Loucy (cell line): ENCODE measurements around the gene DNMT1.

Experiments
- H2AFZ ChIP-seq: fragments of 200-600 bp; sonication (generic); 2 replicates; pipeline ENCODE4 v1.6.0; 2016; ENCODE audit warnings: antibody characterized with exemption, mild to moderate bottlenecking, low read length, moderate library complexity
- H3F3A ChIP-seq: fragments of 200-600 bp; 2 replicates; pipeline ENCODE4 v1.6.0; 2016; ENCODE audit warnings: antibody characterized with exemption, low read depth, mild to moderate bottlenecking
- H3K27me3 ChIP-seq: fragments of 200-600 bp; sonication (generic); 2 replicates; pipeline ENCODE4 v1.6.1; 2014; ENCODE audit warnings: low read length, mild to moderate bottlenecking; ENCODE audit not compliant: insufficient read depth, poor library complexity, severe bottlenecking
- H3K36me3 ChIP-seq: fragments of 200-600 bp; sonication (generic); 2 replicates; pipeline ENCODE4 v1.6.1; 2016; ENCODE audit warnings: low read length; ENCODE audit not compliant: insufficient read depth
- H3K4me1 ChIP-seq: fragments of 200-600 bp; sonication (generic); 2 replicates; pipeline ENCODE4 v1.5.1; 2014; ENCODE audit warnings: low read length, mild to moderate bottlenecking; ENCODE audit not compliant: insufficient read depth, poor library complexity, severe bottlenecking
- H3K4me2 ChIP-seq: fragments of 200-600 bp; sonication (generic); 2 replicates; pipeline ENCODE4 v1.6.0; 2014; ENCODE audit warnings: antibody characterized with exemption, low read length, low read depth, mild to moderate bottlenecking; ENCODE audit not compliant: poor library complexity, severe bottlenecking
- H3K4me3 ChIP-seq: fragments of 200-600 bp; sonication (generic); 2 replicates; pipeline ENCODE4 v1.5.1; 2014; ENCODE audit warnings: low read length, mild to moderate bottlenecking, mixed read lengths; ENCODE audit not compliant: poor library complexity, severe bottlenecking
- H3K79me2 ChIP-seq: fragments of 200-600 bp; sonication (generic); 2 replicates; pipeline ENCODE4 v1.6.1; 2014; ENCODE audit warnings: low read length; ENCODE audit not compliant: insufficient read depth
- H3K9ac ChIP-seq: fragments of 200-600 bp; sonication (generic); 2 replicates; pipeline ENCODE4 v1.6.0; 2014; ENCODE audit warnings: mild to moderate bottlenecking, low read depth, low read length, moderate library complexity; ENCODE audit not compliant: poor library complexity, severe bottlenecking
- H3K9me2 ChIP-seq: fragments of 200-600 bp; sonication (generic); replicated peaks from 2 replicates; pipeline ENCODE4 v1.6.1; 2016; ENCODE audit warnings: low read depth, low read length, mixed read lengths
- H3K9me3 ChIP-seq: fragments of 200-600 bp; sonication (generic); 2 replicates; pipeline ENCODE4 v1.6.1; 2014; ENCODE audit warnings: mild to moderate bottlenecking, antibody characterized with exemption, low read length, low read depth; ENCODE audit not compliant: insufficient read depth
- H4K20me1 ChIP-seq: fragments of 200-600 bp; sonication (generic); 2 replicates; pipeline ENCODE4 v1.6.0; 2014; ENCODE audit warnings: antibody characterized with exemption, low read length, mild to moderate bottlenecking; ENCODE audit not compliant: insufficient read depth, poor library complexity, severe bottlenecking
- EZH2phosphoT487 ChIP-seq: fragments of 200-600 bp; IDR thresholded peaks from 2 replicates; pipeline ENCODE4 v1.6.1; 2018; ENCODE audit warnings: antibody characterized with exemption, mild to moderate bottlenecking, moderate library complexity, borderline replicate concordance
- TF ChIP-seq, protein P1 (sequence below): fragments of 200-600 bp; sonication (generic); conservative IDR thresholded peaks from 2 replicates; pipeline ENCODE4 v1.5.1; 2014; ENCODE audit warnings: mild to moderate bottlenecking, antibody characterized with exemption, low read length

DNMT1 gene

DNA sequence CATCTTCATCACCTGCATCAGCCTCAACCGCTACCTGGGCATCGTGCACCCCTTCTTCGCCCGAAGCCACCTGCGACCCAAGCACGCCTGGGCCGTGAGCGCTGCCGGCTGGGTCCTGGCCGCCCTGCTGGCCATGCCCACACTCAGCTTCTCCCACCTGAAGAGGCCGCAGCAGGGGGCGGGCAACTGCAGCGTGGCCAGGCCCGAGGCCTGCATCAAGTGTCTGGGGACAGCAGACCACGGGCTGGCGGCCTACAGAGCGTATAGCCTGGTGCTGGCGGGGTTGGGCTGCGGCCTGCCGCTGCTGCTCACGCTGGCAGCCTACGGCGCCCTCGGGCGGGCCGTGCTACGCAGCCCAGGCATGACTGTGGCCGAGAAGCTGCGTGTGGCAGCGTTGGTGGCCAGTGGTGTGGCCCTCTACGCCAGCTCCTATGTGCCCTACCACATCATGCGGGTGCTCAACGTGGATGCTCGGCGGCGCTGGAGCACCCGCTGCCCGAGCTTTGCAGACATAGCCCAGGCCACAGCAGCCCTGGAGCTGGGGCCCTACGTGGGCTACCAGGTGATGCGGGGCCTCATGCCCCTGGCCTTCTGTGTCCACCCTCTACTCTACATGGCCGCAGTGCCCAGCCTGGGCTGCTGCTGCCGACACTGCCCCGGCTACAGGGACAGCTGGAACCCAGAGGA is 80.6 kb downstream of the DNMT1 start:
- no peaks in the 10 kb centered on the region for H3K9me3 ChIP-seq
- H3K4me1 ChIP-seq = peaks cover 7% of the 10 kb centered on the region
- H3F3A ChIP-seq = peaks cover 6% of the 10 kb centered on the region; the same call in 1 of the 2 replicates
- peaks cover 62% of the 10 kb centered on the region for H4K20me1 ChIP-seq
- no peak overlapping the region for H2AFZ ChIP-seq
- H3K9me2 ChIP-seq = no peaks in the 10 kb centered on the region
- H3K36me3 ChIP-seq = peaks cover 44% of the 10 kb centered on the region; the same call in 1 of the 2 replicates
- peaks cover 52% of the 10 kb centered on the region for H3K79me2 ChIP-seq
- no peak overlapping the region for H3K4me2 ChIP-seq
- no peaks in the 10 kb centered on the region for H3K27me3 ChIP-seq
- no peak overlapping the region for H3K9ac ChIP-seq
- TF ChIP-seq EZH2phosphoT487 = no peak
- TF ChIP-seq, protein P1, sequence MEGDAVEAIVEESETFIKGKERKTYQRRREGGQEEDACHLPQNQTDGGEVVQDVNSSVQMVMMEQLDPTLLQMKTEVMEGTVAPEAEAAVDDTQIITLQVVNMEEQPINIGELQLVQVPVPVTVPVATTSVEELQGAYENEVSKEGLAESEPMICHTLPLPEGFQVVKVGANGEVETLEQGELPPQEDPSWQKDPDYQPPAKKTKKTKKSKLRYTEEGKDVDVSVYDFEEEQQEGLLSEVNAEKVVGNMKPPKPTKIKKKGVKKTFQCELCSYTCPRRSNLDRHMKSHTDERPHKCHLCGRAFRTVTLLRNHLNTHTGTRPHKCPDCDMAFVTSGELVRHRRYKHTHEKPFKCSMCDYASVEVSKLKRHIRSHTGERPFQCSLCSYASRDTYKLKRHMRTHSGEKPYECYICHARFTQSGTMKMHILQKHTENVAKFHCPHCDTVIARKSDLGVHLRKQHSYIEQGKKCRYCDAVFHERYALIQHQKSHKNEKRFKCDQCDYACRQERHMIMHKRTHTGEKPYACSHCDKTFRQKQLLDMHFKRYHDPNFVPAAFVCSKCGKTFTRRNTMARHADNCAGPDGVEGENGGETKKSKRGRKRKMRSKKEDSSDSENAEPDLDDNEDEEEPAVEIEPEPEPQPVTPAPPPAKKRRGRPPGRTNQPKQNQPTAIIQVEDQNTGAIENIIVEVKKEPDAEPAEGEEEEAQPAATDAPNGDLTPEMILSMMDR = no peak
- H3K4me3 ChIP-seq = no peak overlapping the region

DNA sequence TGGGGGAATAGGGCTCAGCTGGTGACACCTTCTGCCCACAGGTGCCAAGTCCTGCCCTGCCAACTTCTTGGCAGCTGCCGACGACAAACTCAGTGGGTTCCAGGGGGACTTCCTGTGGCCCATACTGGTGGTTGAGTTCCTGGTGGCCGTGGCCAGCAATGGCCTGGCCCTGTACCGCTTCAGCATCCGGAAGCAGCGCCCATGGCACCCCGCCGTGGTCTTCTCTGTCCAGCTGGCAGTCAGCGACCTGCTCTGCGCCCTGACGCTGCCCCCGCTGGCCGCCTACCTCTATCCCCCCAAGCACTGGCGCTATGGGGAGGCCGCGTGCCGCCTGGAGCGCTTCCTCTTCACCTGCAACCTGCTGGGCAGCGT is 81.2 kb downstream of the DNMT1 start:
- H3F3A ChIP-seq = peaks cover 6% of the 10 kb centered on the region; the same call in 1 of the 2 replicates
- no peak overlapping the region for H3K9ac ChIP-seq
- no peaks in the 10 kb centered on the region for H3K27me3 ChIP-seq
- no peaks in the 10 kb centered on the region for H3K9me3 ChIP-seq
- peaks cover 7% of the 10 kb centered on the region for H3K4me1 ChIP-seq
- peaks cover 52% of the 10 kb centered on the region; the same call in 1 of the 2 replicates for H3K79me2 ChIP-seq
- no peak overlapping the region for H2AFZ ChIP-seq
- H3K4me2 ChIP-seq = no peak overlapping the region
- no peak overlapping the region for H3K4me3 ChIP-seq
- peaks cover 45% of the 10 kb centered on the region; the same call in 1 of the 2 replicates for H3K36me3 ChIP-seq
- no peaks in the 10 kb centered on the region for H3K9me2 ChIP-seq
- TF ChIP-seq, protein P1 = no peak
- TF ChIP-seq EZH2phosphoT487 = no peak
- peaks cover 57% of the 10 kb centered on the region for H4K20me1 ChIP-seq

DNA sequence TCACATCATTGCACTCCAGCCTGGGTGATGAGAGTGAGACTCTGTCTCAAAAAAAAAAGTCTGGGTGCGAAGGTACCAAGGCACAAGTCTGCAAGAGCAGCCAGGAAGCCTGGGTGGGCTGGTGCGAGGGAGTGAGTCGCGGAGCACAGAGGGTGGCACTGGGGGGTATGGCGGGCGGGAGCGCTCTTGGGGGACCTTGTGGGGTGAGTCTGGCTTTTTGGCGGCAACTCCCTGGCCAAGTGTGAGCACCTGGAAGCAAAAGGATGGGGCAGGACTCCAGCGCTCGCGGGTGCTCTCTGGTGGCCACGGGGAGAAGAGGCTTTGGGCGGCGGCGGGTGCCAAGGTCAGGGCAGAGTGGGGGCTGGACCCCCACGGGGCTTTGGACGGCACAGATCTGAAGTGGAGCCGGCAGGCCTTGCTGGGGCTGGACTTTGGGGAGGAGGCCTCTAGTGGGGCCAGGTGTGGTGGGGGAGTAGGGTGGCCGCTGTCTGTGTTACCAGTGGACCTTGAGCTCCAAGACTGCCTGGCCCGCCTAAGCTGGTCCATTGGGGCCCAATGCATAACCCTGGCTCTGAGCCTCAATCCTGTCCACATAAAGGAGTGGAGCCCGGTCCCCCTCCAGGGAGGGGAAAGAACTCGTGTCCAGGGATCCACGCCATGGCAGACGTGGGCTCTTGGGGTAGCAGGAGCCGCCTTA is 81.7 kb downstream of the DNMT1 start:
- no peaks in the 10 kb centered on the region for H3K9me3 ChIP-seq
- H2AFZ ChIP-seq = no peak overlapping the region
- peaks cover 52% of the 10 kb centered on the region for H3K79me2 ChIP-seq
- H3K9me2 ChIP-seq = no peaks in the 10 kb centered on the region
- no peak overlapping the region for H3K4me3 ChIP-seq
- no peak for TF ChIP-seq EZH2phosphoT487
- TF ChIP-seq, protein P1 = peak; percentile 49
- no peak overlapping the region for H3K4me2 ChIP-seq
- H3K27me3 ChIP-seq = no peaks in the 10 kb centered on the region
- no peak overlapping the region for H3K9ac ChIP-seq
- peaks cover 7% of the 10 kb centered on the region for H3K4me1 ChIP-seq
- peaks cover 50% of the 10 kb centered on the region; the same call in 1 of the 2 replicates for H3K36me3 ChIP-seq
- H3F3A ChIP-seq = peaks cover 6% of the 10 kb centered on the region; the same call in 1 of the 2 replicates
- peaks cover 62% of the 10 kb centered on the region for H4K20me1 ChIP-seq
